ENCODE results near the gene PALD1.

GRCh38 chr10:70587045-70587658 is 108.6 kb downstream of the PALD1 start:
- TF ChIP-seq RFX5 (IDR thresholded peaks at IDR 0.05; ENCODE audit: low read depth, low read length) (no peak), POLR2AphosphoS2 (IDR thresholded peaks at IDR 0.05; ENCODE audit: low read length) (no peak), PRDM10 (IDR thresholded peaks at IDR 0.05; ENCODE audit: partially characterized antibody) (no peak), NR2C2 (CRISPR knock-in tag; IDR thresholded peaks at IDR 0.05) (no peak), NR2C2 (tag; IDR thresholded peaks at IDR 0.05) (no peak), ZZZ3 (IDR thresholded peaks at IDR 0.05) (no peak)
